ENCODE measurements around the gene DIS3L2. TPM values are rescaled to one million over a fixed set of nuclear protein-coding genes. Genes with fewer than 3 reads are reported as not detected.

Gene DIS3L2
- polyA plus RNA-seq, 3 donors from 2014 or later = 7.6 to 22.5 (median 8.1) TPM

DNA sequence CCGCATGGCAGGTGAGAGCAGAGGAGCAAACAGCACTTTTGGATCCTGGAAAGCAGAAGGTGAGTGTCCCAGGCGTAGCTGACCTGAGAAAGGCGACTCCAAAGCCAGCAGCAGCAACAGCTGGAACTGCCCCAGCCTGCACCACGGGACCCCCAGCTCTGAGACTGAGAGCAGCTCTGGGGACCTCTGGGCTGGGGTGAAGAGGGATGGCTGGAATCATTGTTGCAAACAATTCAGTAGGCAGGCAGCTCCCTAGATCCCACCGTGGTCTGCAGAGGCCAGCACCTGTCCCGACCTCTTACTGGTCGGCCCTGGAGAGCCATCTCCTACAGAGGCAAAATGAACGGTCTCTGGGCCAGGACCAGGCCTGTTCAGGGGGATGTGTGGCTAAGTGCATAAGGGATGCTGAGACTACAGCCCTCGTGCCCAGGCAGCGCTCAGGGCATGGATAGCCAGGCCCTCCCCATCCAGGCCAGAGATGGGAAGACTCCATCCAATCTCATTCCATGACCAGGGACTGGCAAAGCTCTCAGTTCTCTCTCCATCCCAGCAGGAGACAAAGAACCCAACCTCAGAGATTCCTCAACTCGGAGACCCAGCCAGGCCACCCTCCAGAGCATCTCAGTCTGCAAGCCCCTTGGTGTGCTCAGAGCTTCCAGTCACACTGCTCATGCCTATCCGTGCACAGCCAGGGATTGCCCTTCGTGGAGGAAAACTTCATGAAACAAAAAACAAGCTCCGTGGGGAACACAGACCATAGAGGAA, 378.8 kb downstream of the DIS3L2 start:
- no peaks in the 10 kb centered on the region for H3K4me1 Mint-ChIP-seq
- no peaks in the 10 kb centered on the region for H3K9me3 Mint-ChIP-seq
- H3K36me3 Mint-ChIP-seq = no peaks in the 10 kb centered on the region
- H3K27me3 Mint-ChIP-seq (ENCODE audit: low read depth in 3 of 3) = peaks cover 0 to 4% (median 2%) of the 10 kb centered on the region in 3 donors
- no peak for DNase-seq
- no peak overlapping the region for H3K4me3 Mint-ChIP-seq
- H3K27ac Mint-ChIP-seq = peak overlapping the region in 1 of 6 donors; percentile 31

GRCh38 chr2:232341061-232341738, 379.7 kb downstream of the DIS3L2 start:
- peaks cover 0 to 4% (median 2%) of the 10 kb centered on the region in 3 donors for H3K27me3 Mint-ChIP-seq (ENCODE audit: low read depth in 3 of 3)
- no peaks in the 10 kb centered on the region for H3K36me3 Mint-ChIP-seq
- H3K4me3 Mint-ChIP-seq = no peak overlapping the region
- peak overlapping the region in 1 of 6 donors; percentile 31 for H3K27ac Mint-ChIP-seq
- H3K4me1 Mint-ChIP-seq = no peaks in the 10 kb centered on the region
- DNase-seq = no peak
- no peaks in the 10 kb centered on the region for H3K9me3 Mint-ChIP-seq

DNA sequence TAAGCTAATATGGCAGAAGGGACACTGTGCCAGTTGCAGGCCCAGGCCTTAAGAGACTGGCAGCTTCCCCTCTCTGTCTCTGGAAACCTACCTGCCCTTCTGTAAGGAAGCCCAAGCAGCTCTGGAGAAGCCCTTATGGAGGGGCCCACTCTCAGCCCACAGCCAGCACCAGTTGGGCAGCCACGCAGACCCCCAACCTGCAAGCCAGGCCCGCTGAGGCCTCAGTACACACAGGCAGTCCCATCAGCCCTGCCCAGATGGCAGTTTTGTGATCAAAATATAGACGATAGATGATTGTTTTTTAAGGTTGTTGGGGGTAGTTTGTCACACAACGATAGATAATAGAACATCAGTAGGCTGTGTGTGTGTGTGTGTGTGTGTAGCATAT, 380.2 kb downstream of the DIS3L2 start:
- no peak for DNase-seq
- Mint-ChIP-seq H3K27ac (no peak overlapping the region), H3K4me3 (no peak overlapping the region)

DNA sequence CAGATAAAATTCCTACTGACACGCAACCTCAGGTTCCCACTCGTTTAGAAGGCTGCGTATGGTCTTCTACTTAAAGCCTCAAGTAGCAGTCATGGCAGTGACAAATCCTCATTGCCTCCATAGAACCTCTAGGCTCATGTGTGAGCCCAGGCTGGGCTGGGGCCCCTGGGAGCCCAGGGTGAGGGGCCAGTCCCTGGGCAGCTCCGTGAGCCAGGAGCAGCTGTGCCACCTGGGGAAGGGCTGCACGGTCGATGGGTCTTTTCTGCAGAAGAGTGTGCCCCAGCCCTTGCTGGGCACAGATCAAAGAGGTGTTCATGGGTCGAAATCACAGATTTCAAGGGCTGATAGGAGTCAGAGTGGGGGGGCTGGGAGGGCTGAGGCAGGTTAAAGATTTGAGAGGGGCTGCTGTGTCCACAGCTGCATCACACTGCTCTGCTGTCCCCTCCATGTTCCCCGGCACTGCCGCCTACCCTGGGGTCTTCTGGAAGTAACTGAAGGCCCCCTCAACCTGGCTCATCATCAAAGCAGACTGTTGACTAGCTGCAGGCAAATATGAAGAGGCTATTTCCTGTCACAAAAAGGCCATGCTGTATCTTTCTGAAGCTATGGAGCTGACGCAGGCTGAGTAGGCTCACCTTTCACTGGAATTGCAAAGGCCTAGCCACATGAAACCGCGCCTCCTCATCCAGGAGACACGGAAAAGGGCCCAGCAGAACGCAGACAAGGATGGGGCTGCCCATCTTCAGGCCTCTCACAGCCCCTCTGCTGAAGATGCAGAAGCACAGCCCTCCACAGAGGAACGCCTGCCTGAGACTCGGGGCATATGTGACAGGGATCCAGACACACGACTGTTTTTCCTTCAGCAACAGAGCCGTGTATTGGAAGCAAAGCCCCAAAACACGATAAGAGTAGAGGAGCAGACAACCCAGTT, 381.4 kb downstream of the DIS3L2 start:
- Mint-ChIP-seq H3K9me3 (no peaks in the 10 kb centered on the region), H3K27me3 (ENCODE audit: low read depth in 3 of 3) (peaks cover 0 to 3% (median 2%) of the 10 kb centered on the region in 3 donors), H3K36me3 (no peaks in the 10 kb centered on the region), H3K27ac (peak overlapping the region in 1 of 6 donors; percentile 35), H3K4me1 (no peaks in the 10 kb centered on the region), H3K4me3 (no peak overlapping the region)
- DNase-seq = no peak

More for the DNA sequence above, 380.2 kb downstream of the DIS3L2 start:
- H3K4me1 Mint-ChIP-seq = no peaks in the 10 kb centered on the region
- no peaks in the 10 kb centered on the region for H3K36me3 Mint-ChIP-seq
- peaks cover 0 to 4% (median 2%) of the 10 kb centered on the region in 3 donors for H3K27me3 Mint-ChIP-seq (ENCODE audit: low read depth in 3 of 3)
- no peaks in the 10 kb centered on the region for H3K9me3 Mint-ChIP-seq

DNA sequence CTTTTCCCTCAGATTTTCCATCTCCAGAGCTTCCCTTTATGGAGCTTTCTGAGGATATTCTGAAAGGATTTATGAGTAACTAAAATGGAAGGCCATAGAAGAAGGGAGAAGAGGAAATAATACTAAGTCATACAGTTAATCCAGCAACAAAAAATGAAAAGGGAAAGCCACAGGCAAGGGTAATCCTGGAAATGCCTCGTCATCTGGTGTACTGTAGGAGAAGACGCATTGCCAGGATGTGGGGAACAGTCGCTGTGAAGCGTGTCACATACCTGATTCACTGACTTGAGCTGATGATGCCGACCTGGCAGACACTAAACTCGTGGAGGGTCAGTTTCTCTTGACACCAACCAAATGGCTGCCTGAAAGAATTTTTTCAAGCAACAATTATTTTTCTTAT, 382.3 kb downstream of the DIS3L2 start:
- no peaks in the 10 kb centered on the region for H3K4me1 Mint-ChIP-seq

GRCh38 chr2:232345251-232345650, 383.7 kb downstream of the DIS3L2 start:
- H3K27me3 Mint-ChIP-seq (ENCODE audit: low read depth in 3 of 3) = peaks cover 0 to 3% (median 3%) of the 10 kb centered on the region in 3 donors
- no peak overlapping the region for H3K27ac Mint-ChIP-seq
- no peak for DNase-seq
- H3K4me1 Mint-ChIP-seq = peaks cover 0 to 4% of the 10 kb centered on the region in 2 donors
- H3K4me3 Mint-ChIP-seq = no peak overlapping the region
- no peaks in the 10 kb centered on the region for H3K36me3 Mint-ChIP-seq
- H3K9me3 Mint-ChIP-seq = peaks cover 0 to 2% (median 0%) of the 10 kb centered on the region in 6 donors

More for the DNA sequence above, 382.3 kb downstream of the DIS3L2 start:
- DNase-seq = no peak
- Mint-ChIP-seq H3K27ac (peak overlapping the region in 1 of 6 donors; percentile 35), H3K27me3 (ENCODE audit: low read depth in 3 of 3) (peaks cover 0 to 3% (median 0%) of the 10 kb centered on the region in 3 donors), H3K4me3 (no peak overlapping the region), H3K36me3 (no peaks in the 10 kb centered on the region), H3K9me3 (peaks cover 0 to 2% (median 0%) of the 10 kb centered on the region in 6 donors)

DNA sequence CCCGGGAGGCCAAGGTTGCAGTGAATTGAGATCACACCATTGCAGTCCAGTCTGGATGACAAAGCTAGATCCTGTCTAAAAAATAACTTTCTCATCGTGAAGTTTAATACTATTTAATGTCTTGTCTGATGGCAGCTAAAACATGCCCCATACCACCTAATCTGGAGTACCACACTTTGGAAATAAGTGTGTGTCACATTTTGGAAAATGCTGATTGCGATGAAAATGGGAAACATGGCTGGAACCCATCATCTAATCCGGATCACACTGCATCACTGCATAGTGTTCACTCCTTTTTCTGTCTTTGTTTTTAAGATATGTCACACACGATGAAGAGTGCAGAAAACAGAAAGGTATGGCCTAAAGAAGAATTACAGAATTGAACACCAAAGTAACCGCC, 385.9 kb downstream of the DIS3L2 start:
- no peak overlapping the region for H3K27ac Mint-ChIP-seq

DNA sequence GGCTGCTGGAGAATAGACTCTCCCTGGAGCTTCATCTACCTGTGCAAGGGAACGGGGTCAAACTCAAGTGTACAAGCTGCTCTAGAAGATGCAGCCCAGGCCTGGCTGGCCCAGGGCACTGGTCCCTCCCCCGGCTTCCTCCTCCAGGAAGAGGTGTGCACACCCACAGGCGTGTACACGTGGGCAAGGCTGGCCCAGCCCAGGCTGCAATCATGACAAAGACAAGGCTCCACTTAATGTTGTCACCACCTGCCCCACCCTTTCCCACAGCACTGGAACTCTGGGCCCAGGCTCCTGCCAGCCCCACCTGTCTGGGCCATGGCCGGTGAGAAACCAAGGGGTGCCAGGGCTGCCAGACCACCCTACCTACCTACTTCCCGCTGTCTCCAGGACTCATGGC, 387.4 kb downstream of the DIS3L2 start:
- H3K36me3 Mint-ChIP-seq = peaks cover 0 to 3% (median 0%) of the 10 kb centered on the region in 3 donors
- peaks cover 0 to 2% (median 0%) of the 10 kb centered on the region in 6 donors for H3K9me3 Mint-ChIP-seq
- no peak overlapping the region for H3K4me3 Mint-ChIP-seq
- DNase-seq = no peak
- H3K27ac Mint-ChIP-seq = no peak overlapping the region
- peaks cover 0 to 4% of the 10 kb centered on the region in 2 donors for H3K4me1 Mint-ChIP-seq
- peaks cover 4 to 9% (median 5%) of the 10 kb centered on the region in 3 donors for H3K27me3 Mint-ChIP-seq (ENCODE audit: low read depth in 3 of 3)

More for the DNA sequence above, 385.9 kb downstream of the DIS3L2 start:
- Mint-ChIP-seq H3K9me3 (peaks cover 0 to 2% (median 0%) of the 10 kb centered on the region in 6 donors), H3K4me1 (peaks cover 0 to 4% of the 10 kb centered on the region in 2 donors), H3K36me3 (no peaks in the 10 kb centered on the region), H3K4me3 (no peak overlapping the region), H3K27me3 (ENCODE audit: low read depth in 3 of 3) (peaks cover 2 to 7% (median 6%) of the 10 kb centered on the region in 3 donors)
- no peak for DNase-seq

DNA sequence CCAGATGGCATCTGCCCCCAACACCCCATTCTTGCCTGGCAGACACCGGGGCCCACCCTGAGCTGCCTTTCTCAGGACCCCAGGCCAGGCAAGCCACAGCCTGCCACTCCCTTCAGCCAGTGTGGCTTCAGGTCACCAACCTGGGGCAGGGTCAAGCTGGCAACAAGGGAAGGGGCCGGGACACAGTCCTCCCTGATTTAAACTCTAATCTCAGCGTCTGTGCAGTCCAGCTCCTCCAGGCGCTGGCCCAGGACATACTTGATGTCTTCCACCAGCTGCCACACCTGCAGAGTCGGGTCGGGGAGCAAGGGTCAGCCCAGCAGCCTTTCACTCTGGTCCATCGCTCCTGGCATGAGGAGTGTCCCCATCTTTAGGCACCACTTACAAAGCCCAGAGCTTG, 388.0 kb downstream of the DIS3L2 start:
- peaks cover 4 to 9% (median 5%) of the 10 kb centered on the region in 3 donors for H3K27me3 Mint-ChIP-seq (ENCODE audit: low read depth in 3 of 3)
- no peak overlapping the region for H3K4me3 Mint-ChIP-seq
- H3K27ac Mint-ChIP-seq = no peak overlapping the region
- DNase-seq = no peak
- peaks cover 0 to 3% (median 0%) of the 10 kb centered on the region in 3 donors for H3K36me3 Mint-ChIP-seq
- H3K4me1 Mint-ChIP-seq = peaks cover 0 to 4% of the 10 kb centered on the region in 2 donors
- peaks cover 0 to 2% (median 0%) of the 10 kb centered on the region in 6 donors for H3K9me3 Mint-ChIP-seq

DNA sequence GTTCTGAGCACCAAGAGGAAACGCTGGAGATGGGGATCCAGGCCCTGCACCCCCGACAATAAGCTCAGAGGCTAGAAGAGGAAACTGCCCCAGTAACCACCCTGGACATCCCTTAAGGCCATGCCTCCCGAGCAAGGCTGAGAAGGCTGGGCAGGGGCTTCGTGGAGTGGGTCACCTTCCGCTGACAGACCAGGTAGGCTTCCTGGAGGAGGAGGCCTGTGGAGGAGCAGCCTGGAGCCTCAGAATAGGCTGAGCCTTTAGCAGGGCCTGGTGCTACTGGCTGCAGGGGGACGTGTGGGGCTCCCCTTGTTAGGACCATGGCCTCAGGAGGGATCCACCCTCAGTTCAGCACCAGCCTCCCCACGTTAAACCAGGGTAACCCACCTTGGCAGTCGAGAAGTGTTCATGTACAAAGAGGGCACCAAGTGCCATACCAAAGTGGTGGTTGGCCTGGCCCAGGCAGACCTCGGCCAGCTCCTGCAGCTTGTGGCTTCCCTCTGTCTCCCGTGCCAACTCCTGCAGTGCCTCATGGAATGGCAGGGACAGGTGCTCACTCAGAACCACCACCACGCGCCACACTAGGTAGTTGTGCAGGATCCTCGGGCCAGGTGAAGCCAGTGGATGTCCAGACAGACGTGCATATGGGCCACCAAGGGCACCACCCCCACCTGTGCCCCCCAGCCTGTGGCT, 388.6 kb downstream of the DIS3L2 start:
- no peak overlapping the region for H3K27ac Mint-ChIP-seq
- peaks cover 0 to 4% of the 10 kb centered on the region in 2 donors for H3K4me1 Mint-ChIP-seq
- peaks cover 0 to 3% (median 0%) of the 10 kb centered on the region in 3 donors for H3K36me3 Mint-ChIP-seq
- no peak for DNase-seq
- H3K9me3 Mint-ChIP-seq = peaks cover 0 to 2% (median 0%) of the 10 kb centered on the region in 6 donors
- H3K4me3 Mint-ChIP-seq = no peak overlapping the region
- H3K27me3 Mint-ChIP-seq (ENCODE audit: low read depth in 3 of 3) = peaks cover 4 to 10% (median 5%) of the 10 kb centered on the region in 3 donors

DNA sequence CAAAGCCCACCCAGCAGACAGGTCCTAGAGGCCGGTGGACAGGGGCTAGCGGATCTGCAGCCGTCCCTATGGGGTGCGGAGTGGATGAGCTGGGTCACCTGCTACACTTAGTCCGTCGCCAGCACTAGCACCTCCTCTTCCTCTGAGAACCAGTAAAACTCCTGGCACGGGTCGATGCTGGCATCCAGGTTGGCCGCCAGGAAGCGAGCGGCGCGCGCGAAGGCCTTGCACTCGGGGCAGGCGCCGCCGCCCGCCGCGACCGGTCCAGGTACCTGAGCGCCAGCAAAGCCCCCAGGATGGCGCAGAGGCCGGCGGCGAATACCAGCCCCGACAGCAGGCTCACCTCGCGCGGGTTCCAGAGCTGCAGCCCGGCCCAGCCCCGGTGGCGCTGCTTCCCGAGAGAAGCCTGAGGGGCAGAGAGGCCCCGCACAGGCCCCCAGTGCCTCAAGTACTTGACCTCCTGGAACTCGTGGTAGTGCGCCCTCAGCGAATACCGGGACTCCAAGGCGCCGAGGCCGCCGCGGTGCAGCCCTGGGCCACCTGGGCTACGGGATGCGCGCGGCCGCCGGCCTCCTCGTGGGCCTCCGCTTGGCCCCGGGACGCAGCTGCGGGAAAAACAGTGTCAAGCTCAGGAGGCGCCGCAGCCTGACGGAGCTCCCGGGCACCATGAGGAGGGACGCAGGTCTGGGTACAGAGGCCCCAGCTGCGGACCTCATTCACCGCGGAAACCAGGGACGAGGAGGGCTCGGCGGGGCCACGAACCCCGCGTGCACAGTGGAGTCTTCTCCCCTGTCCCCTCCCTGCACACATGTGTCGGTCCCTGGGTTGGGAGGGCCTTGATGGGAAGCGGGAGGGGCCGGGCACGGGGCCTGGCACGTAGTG, 389.5 kb downstream of the DIS3L2 start:
- DNase-seq = no peak
- no peak overlapping the region for H3K27ac Mint-ChIP-seq
- peaks cover 4 to 12% (median 5%) of the 10 kb centered on the region in 3 donors for H3K27me3 Mint-ChIP-seq (ENCODE audit: low read depth in 3 of 3)
- no peak overlapping the region for H3K4me3 Mint-ChIP-seq
- peaks cover 0 to 3% (median 0%) of the 10 kb centered on the region in 3 donors for H3K36me3 Mint-ChIP-seq
- peaks cover 0 to 4% of the 10 kb centered on the region in 2 donors for H3K4me1 Mint-ChIP-seq
- peaks cover 0 to 2% (median 0%) of the 10 kb centered on the region in 6 donors for H3K9me3 Mint-ChIP-seq
